Spinal cord (tissue), 10 donors: Measurements from ENCODE around the gene AMIGO2. TPM values are rescaled to one million over a fixed set of nuclear protein-coding genes. Genes with fewer than 3 reads are reported as not detected.
"Not testable (repeated sequence)": the region's sequence is repeated elsewhere in the genome, so short reads cannot be mapped to it uniquely, and the experiment has no call there.

Experiments
- DNase-seq, 6 donors: peaks; one replicate each; pipeline versions ENCODE4 v3.0.0 to v3.0.0-alpha.2; 2013 to 2015; ENCODE audit warnings: low spot score in 6 of 6, low read depth in 4 of 6
- H3K27ac ChIP-seq: one replicate; pipeline ENCODE4 v1.5.1; 2013; ENCODE audit warnings: low read depth, low read length, control low read depth
- H3K27me3 ChIP-seq: one replicate; pipeline ENCODE4 v1.6.1; 2013; ENCODE audit warnings: low read length; ENCODE audit not compliant: control insufficient read depth, insufficient read depth
- H3K36me3 ChIP-seq: one replicate; pipeline ENCODE4 v1.6.1; 2013; ENCODE audit warnings: low read length; ENCODE audit not compliant: control insufficient read depth, insufficient read depth
- H3K4me1 ChIP-seq: one replicate; pipeline ENCODE4 v1.6.1; 2013; ENCODE audit warnings: low read length; ENCODE audit not compliant: control insufficient read depth, insufficient read depth
- H3K4me3 ChIP-seq: one replicate; pipeline ENCODE4 v1.5.1; 2013; ENCODE audit warnings: low read depth, low read length, control low read depth
- H3K9me3 ChIP-seq: one replicate; pipeline ENCODE4 v1.6.1; 2013; ENCODE audit warnings: low read length; ENCODE audit not compliant: control insufficient read depth, insufficient read depth
- WGBS: methylation state at CpG from one replicate; pipeline ENCODE4 v1.1.5; 2013; ENCODE audit warnings: missing lambda C conversion rate; ENCODE audit not compliant: insufficient coverage; 5-methylcytosine and 5-hydroxymethylcytosine counted together
- polyA plus RNA-seq, 2 donors: library from polyadenylated mRNA; unstranded; fragments of 120-200 nt; gene quantifications; one replicate each; pipeline ENCODE4 v1.2.1, GENCODE V29; 2013; ENCODE audit not compliant: insufficient read length in 2 of 2
- total RNA-seq, 2 donors: library from RNA; depleted of rRNA in 1 of 2; stranded (reverse); fragments of 120-200 nt in 1 of 2; fragments of >200 nt in 1 of 2; gene quantifications; one replicate each; pipeline versions ENCODE4 v1.2.3 to v1.2.4, GENCODE V29; 2013 to 2014
- donor health status: healthy.

The AMIGO2 gene
- total and polyA plus RNA-seq, 4 donors, result 5.6 to 12.6 (median 9.7) TPM

DNA sequence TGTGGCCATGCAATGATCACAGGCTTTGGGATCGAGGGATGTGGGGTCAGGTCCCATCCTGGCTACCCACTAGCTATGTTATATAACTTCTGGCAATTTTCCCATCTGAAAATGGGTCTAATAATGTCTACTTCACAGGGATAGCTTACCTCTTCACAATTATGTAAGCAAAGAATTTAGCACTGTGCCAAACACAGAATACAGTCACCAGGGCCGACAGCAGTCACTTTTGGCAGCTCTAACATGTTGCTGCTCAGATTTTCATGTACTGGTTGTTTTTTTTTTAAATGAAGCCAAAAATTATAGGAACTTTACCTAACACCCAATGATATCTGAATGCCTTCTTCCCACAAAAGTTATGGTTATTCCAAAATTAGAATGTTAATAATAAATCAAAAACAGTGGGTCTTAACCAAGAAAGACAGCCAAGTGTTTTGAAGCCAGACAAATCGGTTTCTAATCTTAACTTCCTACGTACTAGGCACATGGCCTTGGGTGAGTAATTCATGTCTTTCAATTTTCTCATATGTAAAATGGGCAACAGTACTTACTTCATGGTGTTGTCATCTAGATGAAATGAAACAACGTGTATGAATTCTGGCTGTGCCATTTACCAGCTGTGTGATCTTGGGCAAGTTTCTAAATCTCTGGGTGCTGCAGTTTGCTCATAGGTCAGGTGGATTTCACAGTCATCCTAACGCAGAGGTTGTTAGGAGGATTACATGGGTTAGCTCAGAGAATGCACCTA is 13.3 kb downstream of the AMIGO2 start:
- WGBS, result 60% methylated on average over 1 of the region's 6 CpGs
- DNase-seq, result no peak
- no peaks in the 10 kb centered on the region for H3K36me3 ChIP-seq
- H3K4me3 ChIP-seq, result no peak overlapping the region
- H3K27ac ChIP-seq, result no peak overlapping the region
- no peaks in the 10 kb centered on the region for H3K27me3 ChIP-seq
- no peaks in the 10 kb centered on the region for H3K9me3 ChIP-seq
- no peaks in the 10 kb centered on the region for H3K4me1 ChIP-seq

- Histone ChIP-seq H3K27ac (no peak overlapping the region), H3K4me3 (no peak overlapping the region)
- WGBS, result no CpG with 5 or more reads among the region's 1 CpG
Observed at GRCh38 chr12:47065546-47065945, 14.2 kb downstream of the AMIGO2 start.

DNA sequence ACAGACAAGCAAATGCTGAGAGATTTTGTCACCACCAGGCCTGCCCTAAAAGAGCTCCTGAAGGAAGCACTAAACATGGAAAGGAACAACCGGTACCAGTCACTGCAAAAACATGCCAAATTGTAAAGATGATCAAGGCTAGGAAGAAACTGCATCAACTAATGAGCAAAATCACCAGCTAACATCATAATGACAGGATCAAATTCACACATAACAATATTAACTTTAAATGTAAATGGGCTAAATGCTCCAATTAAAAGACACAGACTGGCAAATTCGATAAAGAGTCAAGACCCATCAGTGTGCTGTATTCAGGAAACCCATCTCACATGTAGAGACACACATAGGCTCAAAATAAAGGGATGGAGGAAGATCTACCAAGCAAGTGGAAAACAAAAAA is 21.1 kb downstream of the AMIGO2 start:
- not testable (repeated sequence) for H3K4me1 ChIP-seq, H3K9me3 ChIP-seq, H3K36me3 ChIP-seq, DNase-seq, H3K4me3 ChIP-seq, H3K27ac ChIP-seq, H3K27me3 ChIP-seq
- WGBS, result no CpG with 5 or more reads among the region's 2 CpGs

More at GRCh38 chr12:47065546-47065945, 14.2 kb downstream of the AMIGO2 start:
- no peaks in the 10 kb centered on the region for H3K4me1 ChIP-seq
- no peaks in the 10 kb centered on the region for H3K27me3 ChIP-seq
- no peak for DNase-seq
- no peaks in the 10 kb centered on the region for H3K36me3 ChIP-seq
- no peaks in the 10 kb centered on the region for H3K9me3 ChIP-seq

- not testable (repeated sequence) for H3K27me3 ChIP-seq, H3K4me3 ChIP-seq, H3K4me1 ChIP-seq, H3K27ac ChIP-seq, H3K36me3 ChIP-seq, DNase-seq, H3K9me3 ChIP-seq
- WGBS, result 87% methylated on average over 10 of the region's 12 CpGs
Observed at GRCh38 chr12:47056944-47057343, 22.8 kb downstream of the AMIGO2 start.

- not testable (repeated sequence) for H3K9me3 ChIP-seq, DNase-seq, H3K27me3 ChIP-seq, H3K36me3 ChIP-seq, H3K4me3 ChIP-seq, H3K4me1 ChIP-seq, H3K27ac ChIP-seq
- 80% methylated on average over 1 of the region's 3 CpGs for WGBS
Observed at GRCh38 chr12:47055856-47056255, 23.9 kb downstream of the AMIGO2 start.

DNA sequence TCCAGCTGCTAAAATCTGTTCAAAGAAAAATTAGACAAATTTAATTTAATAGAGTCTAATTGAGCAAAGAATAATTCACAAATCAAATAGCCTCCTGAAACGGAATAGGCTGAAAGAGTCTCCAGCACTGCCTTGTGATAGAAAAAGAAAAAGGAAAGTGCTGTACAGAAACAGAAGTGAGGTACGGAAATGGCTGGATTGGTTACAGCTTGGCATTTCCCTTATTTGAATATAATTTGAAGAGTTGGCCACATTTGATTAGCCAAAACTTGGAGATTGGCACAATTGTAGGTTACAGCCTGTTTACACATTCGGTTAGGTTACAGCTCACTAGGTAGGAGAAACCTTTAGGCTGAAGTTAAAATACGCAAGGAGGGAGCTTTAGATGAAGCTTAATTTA is 25.1 kb downstream of the AMIGO2 start:
- H3K27me3 ChIP-seq, result no peaks in the 10 kb centered on the region
- DNase-seq, result no peak
- H3K4me3 ChIP-seq, result no peak overlapping the region
- H3K9me3 ChIP-seq, result peaks cover 2% of the 10 kb centered on the region
- no peaks in the 10 kb centered on the region for H3K4me1 ChIP-seq
- no peaks in the 10 kb centered on the region for H3K36me3 ChIP-seq
- 82% methylated on average over 1 of the region's 4 CpGs for WGBS
- H3K27ac ChIP-seq, result no peak overlapping the region

GRCh38 chr12:47053961-47054360 is 25.8 kb downstream of the AMIGO2 start:
- H3K27ac ChIP-seq, result no peak overlapping the region
- no peaks in the 10 kb centered on the region for H3K36me3 ChIP-seq
- peaks cover 2% of the 10 kb centered on the region for H3K9me3 ChIP-seq
- H3K4me3 ChIP-seq, result no peak overlapping the region
- H3K27me3 ChIP-seq, result no peaks in the 10 kb centered on the region
- H3K4me1 ChIP-seq, result no peaks in the 10 kb centered on the region
- no peak for DNase-seq

- Histone ChIP-seq H3K36me3 (no peaks in the 10 kb centered on the region), H3K27ac (no peak overlapping the region), H3K4me1 (no peaks in the 10 kb centered on the region), H3K9me3 (peaks cover 2% of the 10 kb centered on the region), H3K4me3 (no peak overlapping the region), H3K27me3 (no peaks in the 10 kb centered on the region)
- 100% methylated on average over 1 of the region's 2 CpGs for WGBS
- DNase-seq, result no peak
Observed at GRCh38 chr12:47052274-47052673, 27.5 kb downstream of the AMIGO2 start.

- not testable (repeated sequence) for H3K4me3 ChIP-seq, H3K27me3 ChIP-seq, H3K4me1 ChIP-seq, H3K36me3 ChIP-seq, H3K9me3 ChIP-seq, H3K27ac ChIP-seq, DNase-seq
- WGBS, result no CpG with 5 or more reads among the region's 3 CpGs
Observed at GRCh38 chr12:47051291-47051690, 28.5 kb downstream of the AMIGO2 start.

DNA sequence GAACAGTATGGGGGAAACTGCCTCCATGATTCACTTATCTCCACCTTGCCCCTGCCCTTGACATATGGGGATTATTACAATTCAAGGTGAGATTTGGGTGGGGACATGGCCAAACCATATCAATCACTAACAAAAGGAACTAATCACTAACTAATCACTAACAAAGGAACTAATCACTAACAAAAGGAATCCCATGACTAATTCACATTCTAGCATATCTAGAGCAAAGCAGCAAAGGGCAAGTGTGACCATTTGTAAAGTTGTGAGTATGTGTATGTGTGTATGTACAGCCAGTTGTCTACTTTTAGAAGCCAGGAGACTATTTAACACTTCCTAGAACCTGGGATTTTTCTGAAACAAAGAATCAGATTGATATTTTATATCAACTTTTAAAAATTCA is 31.2 kb downstream of the AMIGO2 start:
- H3K36me3 ChIP-seq, result no peaks in the 10 kb centered on the region
- H3K4me1 ChIP-seq, result no peaks in the 10 kb centered on the region
- H3K4me3 ChIP-seq, result no peak overlapping the region
- DNase-seq, result no peak
- H3K9me3 ChIP-seq, result no peaks in the 10 kb centered on the region
- no peak overlapping the region for H3K27ac ChIP-seq
- no peaks in the 10 kb centered on the region for H3K27me3 ChIP-seq
